Keratinocyte (primary cell): ENCODE data around the gene CADM3. TPM values are rescaled to one million over a fixed set of nuclear protein-coding genes. Genes with fewer than 3 reads are reported as not detected.

Experiments used
- DNase-seq: peaks from one replicate; pipeline ENCODE4 v3.0.0-alpha.2; 2011; ENCODE audit warnings: low read depth, missing footprints, low spot score
- FAIRE-seq: peaks from 2 replicates; lab custom pipeline; 2011; peaks lifted over from hg19 to GRCh38; lab: Jason Lieb, UNC
- H2AFZ ChIP-seq: 2 replicates; pipeline ENCODE4 v1.6.0; 2012; ENCODE audit warnings: low read length, control low read depth, inconsistent platforms; ENCODE audit not compliant: control insufficient read depth
- H3K27ac ChIP-seq: 2 replicates; pipeline ENCODE4 v1.5.1; 2011; ENCODE audit warnings: low read length; ENCODE audit not compliant: control insufficient read depth, insufficient read depth
- H3K27me3 ChIP-seq: 3 replicates; pipeline ENCODE4 v1.6.0; 2011; ENCODE audit warnings: low read length; ENCODE audit not compliant: control insufficient read depth, insufficient read depth; ENCODE audit errors: extremely low read depth
- H3K36me3 ChIP-seq, 2 experiments: 2 replicates in 1 of 2; 3 replicates in 1 of 2; pipeline ENCODE4 v1.5.1; 2011; ENCODE audit warnings: low read length in 2 of 2, mild to moderate bottlenecking in 1 of 2; ENCODE audit not compliant: control insufficient read depth in 2 of 2, insufficient read depth in 2 of 2; ENCODE audit errors: extremely low read depth in 1 of 2
- H3K4me1 ChIP-seq: 3 replicates; pipeline ENCODE4 v1.5.1; 2011; ENCODE audit warnings: low read length; ENCODE audit not compliant: control insufficient read depth, insufficient read depth; ENCODE audit errors: extremely low read depth
- H3K4me2 ChIP-seq: 3 replicates; pipeline ENCODE4 v1.6.0; 2011; ENCODE audit warnings: low read depth, low read length; ENCODE audit not compliant: control insufficient read depth, insufficient read depth; ENCODE audit errors: extremely low read depth
- H3K4me3 ChIP-seq, 3 experiments: fragments of 200-600 bp in 1 of 3; sonication (generic) in 1 of 3; 2 replicates in 2 of 3; 3 replicates in 1 of 3; pipeline ENCODE4 v1.5.1; 2011 to 2016; ENCODE audit warnings: low read length in 3 of 3, mild to moderate bottlenecking in 3 of 3, control low read depth in 2 of 3, inconsistent platforms in 1 of 3, low read depth in 1 of 3, mixed read lengths in 1 of 3, mixed run types in 1 of 3, moderate library complexity in 1 of 3; ENCODE audit not compliant: control insufficient read depth in 2 of 3, insufficient read depth in 2 of 3; ENCODE audit errors: extremely low read depth in 1 of 3
- H3K79me2 ChIP-seq: 2 replicates; pipeline ENCODE4 v1.6.0; 2012; ENCODE audit warnings: low read length; ENCODE audit not compliant: control insufficient read depth, insufficient read depth
- H3K9ac ChIP-seq: 3 replicates; pipeline ENCODE4 v1.6.0; 2011; ENCODE audit warnings: low read length; ENCODE audit not compliant: control insufficient read depth, insufficient read depth; ENCODE audit errors: extremely low read depth
- H3K9me1 ChIP-seq: 3 replicates; pipeline ENCODE4 v1.6.0; 2011; ENCODE audit warnings: low read length; ENCODE audit not compliant: control insufficient read depth, insufficient read depth; ENCODE audit errors: extremely low read depth
- H3K9me3 ChIP-seq: 2 replicates; pipeline ENCODE4 v1.5.1; 2012; ENCODE audit warnings: low read depth, low read length; ENCODE audit not compliant: control insufficient read depth
- H4K20me1 ChIP-seq: 3 replicates; pipeline ENCODE4 v1.6.0; 2011; ENCODE audit warnings: low read length; ENCODE audit not compliant: control insufficient read depth, insufficient read depth; ENCODE audit errors: extremely low read depth
- CTCF ChIP-seq, 3 experiments: IDR thresholded peaks in 1 of 3; conservative IDR thresholded peaks in 1 of 3; optimal IDR thresholded peaks in 1 of 3; 2 replicates in 2 of 3; 3 replicates in 1 of 3; pipeline versions ENCODE3 to v1.5.1; 2011; ENCODE audit warnings: low read length in 3 of 3, mild to moderate bottlenecking in 3 of 3, moderate library complexity in 2 of 3, control low read depth in 1 of 3, inconsistent platforms in 1 of 3; ENCODE audit not compliant: insufficient read depth in 2 of 3; ENCODE audit errors: extremely low read depth in 1 of 3
- EZH2 ChIP-seq: IDR thresholded peaks from one replicate; pipeline ENCODE4 v1.6.1; 2012; ENCODE audit warnings: inconsistent platforms, mild to moderate bottlenecking, low read length, moderate library complexity
- dilution Hi-C: fragments of 300-500 bp; cut with MboI; formaldehyde crosslinking; loops from one replicate; pipeline ENCODE4 v1.7.0; 2020; ENCODE audit warnings: low sequenced_read_pairs; ENCODE audit not compliant: extremely low pct_ligation_motif_present
- polyA plus RNA-seq, 5 experiments: library from polyadenylated mRNA; depleted of rRNA in 3 of 5; stranded (reverse) in 3 of 5; stranded (forward) in 1 of 5; unstranded in 1 of 5; fragments of >200 nt; gene quantifications; 1 replicate in 1 of 5; 2 replicates in 3 of 5; 3 replicates in 1 of 5; pipeline versions ENCODE4 v1.2.1 to v1.2.3, GENCODE V29; 2011 to 2012; ENCODE audit warnings: missing spikeins in 2 of 5, low read depth in 1 of 5, low replicate concordance in 1 of 5

The CADM3 gene
- polyA plus RNA-seq, 1 donor (not counting 4 experiments of a cell fraction or from before 2014, with no cell fraction given) = not detected

- Histone ChIP-seq H3K27ac (no peak overlapping the region), H4K20me1 (no peaks in the 10 kb centered on the region), H3K36me3 (no peaks in the 10 kb centered on the region), H3K9me3 (no peaks in the 10 kb centered on the region), H3K9me1 (no peaks in the 10 kb centered on the region), H2AFZ (no peak overlapping the region), H3K79me2 (no peaks in the 10 kb centered on the region), H3K4me3 (no peak overlapping the region), H3K4me2 (no peak overlapping the region), H3K27me3 (peaks cover 39% of the 10 kb centered on the region), H3K9ac (no peak overlapping the region), H3K4me1 (no peaks in the 10 kb centered on the region)
- dilution Hi-C loops = no loop called here
- TF ChIP-seq EZH2 (no peak), CTCF (optimal IDR thresholded peaks at IDR 0.05 in 1 of 3, IDR thresholded peaks at IDR 0.05 in 1 of 3, conservative IDR thresholded peaks at IDR 0.05 in 1 of 3; ENCODE audit: extremely low read depth in 1 of 3, insufficient read depth in 2 of 3, low read length in 3 of 3) (no peak)
- DNase-seq (no peak), FAIRE-seq (no peak)
Measured at GRCh38 chr1:159190441-159190840, 19.0 kb downstream of the CADM3 start.

DNA sequence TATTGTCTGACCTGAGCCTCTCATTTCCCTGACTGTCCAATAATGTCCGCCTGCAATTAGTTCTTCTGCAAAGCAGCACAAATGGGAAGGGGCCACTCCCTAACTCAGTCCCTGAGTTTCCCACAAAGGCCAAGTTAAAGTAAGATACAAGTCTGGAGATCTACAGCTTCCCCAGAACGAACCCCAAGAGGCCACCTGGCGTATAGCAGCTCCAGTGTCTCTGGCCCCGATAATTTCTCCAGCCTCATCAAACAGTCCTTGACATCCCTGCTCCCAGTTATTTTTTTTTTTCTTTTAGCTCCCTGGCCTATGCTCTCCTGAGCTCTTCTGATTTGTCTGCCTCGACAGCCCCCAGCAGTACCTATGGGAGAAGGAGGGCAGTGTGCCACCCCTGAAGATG is 25.1 kb downstream of the CADM3 start:
- Histone ChIP-seq H3K4me1 (no peaks in the 10 kb centered on the region), H3K9me1 (no peaks in the 10 kb centered on the region), H3K79me2 (no peaks in the 10 kb centered on the region), H3K27ac (no peak overlapping the region), H3K36me3 (no peaks in the 10 kb centered on the region), H2AFZ (no peak overlapping the region), H3K4me2 (no peak overlapping the region), H3K9me3 (no peaks in the 10 kb centered on the region), H3K4me3 (no peak overlapping the region), H3K27me3 (peaks cover 23% of the 10 kb centered on the region), H4K20me1 (no peaks in the 10 kb centered on the region), H3K9ac (no peak overlapping the region)
- dilution Hi-C loops = no loop called here
- no peak for FAIRE-seq
- no peak for DNase-seq
- no peak for TF ChIP-seq EZH2
- TF ChIP-seq CTCF (optimal IDR thresholded peaks at IDR 0.05 in 1 of 3, IDR thresholded peaks at IDR 0.05 in 1 of 3, conservative IDR thresholded peaks at IDR 0.05 in 1 of 3; ENCODE audit: extremely low read depth in 1 of 3, insufficient read depth in 2 of 3, low read length in 3 of 3) = peak in 2 of 3 experiments; percentile 35 to 40
